ENCODE measurements around the gene PHF14. TPM values are rescaled to one million over a fixed set of nuclear protein-coding genes. Genes with fewer than 3 reads are reported as not detected.

Gene PHF14
- total and polyA plus RNA-seq, 3 donors from 2014 or later: 11.2 to 55.7 (median 48.3) TPM

DNA sequence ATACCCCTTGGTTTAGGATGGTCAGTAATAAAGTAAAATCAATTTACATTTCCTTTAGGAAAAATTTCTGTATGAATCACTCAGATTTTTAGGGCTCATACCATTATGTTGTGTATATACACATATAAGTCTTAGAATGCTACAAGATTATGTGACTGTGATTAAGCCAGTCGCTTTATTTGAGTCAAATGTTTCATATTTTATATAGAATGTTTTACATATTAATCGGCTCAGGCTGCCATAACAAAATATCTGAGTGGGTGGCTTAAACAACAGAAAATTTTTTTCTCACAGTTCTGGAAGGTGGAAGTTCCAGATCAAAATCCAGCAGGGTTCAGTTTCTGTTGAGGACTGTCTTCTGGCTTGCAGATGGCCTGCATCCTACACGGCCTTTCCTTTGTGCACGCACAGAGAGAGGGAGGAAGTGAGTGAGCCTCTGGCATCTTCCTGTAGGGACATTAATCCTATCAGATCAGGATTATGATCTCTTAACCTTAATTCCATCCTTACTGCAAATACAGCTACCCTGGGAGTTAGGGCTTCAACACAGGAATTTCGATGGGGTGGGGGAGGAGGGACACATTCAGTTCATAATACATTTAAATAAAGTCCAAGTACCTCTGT, 198.0 kb downstream of the PHF14 start:
- 78 to 83% methylated on average over 5 of the region's 5 CpGs for WGBS, 2 donors
- no peak for DNase-seq
- Histone ChIP-seq H3K27ac (no peak overlapping the region), H3K4me1 (no peaks in the 10 kb centered on the region), H3K27me3 (no peaks in the 10 kb centered on the region), H3K36me3 (ENCODE audit: low read depth, missing control alignments) (no peaks in the 10 kb centered on the region), H3K4me3 (no peak overlapping the region), H3K9me3 (no peaks in the 10 kb centered on the region)
- no peak for TF ChIP-seq POLR2A (IDR thresholded peaks at IDR 0.05)
- TF ChIP-seq, protein P1, sequence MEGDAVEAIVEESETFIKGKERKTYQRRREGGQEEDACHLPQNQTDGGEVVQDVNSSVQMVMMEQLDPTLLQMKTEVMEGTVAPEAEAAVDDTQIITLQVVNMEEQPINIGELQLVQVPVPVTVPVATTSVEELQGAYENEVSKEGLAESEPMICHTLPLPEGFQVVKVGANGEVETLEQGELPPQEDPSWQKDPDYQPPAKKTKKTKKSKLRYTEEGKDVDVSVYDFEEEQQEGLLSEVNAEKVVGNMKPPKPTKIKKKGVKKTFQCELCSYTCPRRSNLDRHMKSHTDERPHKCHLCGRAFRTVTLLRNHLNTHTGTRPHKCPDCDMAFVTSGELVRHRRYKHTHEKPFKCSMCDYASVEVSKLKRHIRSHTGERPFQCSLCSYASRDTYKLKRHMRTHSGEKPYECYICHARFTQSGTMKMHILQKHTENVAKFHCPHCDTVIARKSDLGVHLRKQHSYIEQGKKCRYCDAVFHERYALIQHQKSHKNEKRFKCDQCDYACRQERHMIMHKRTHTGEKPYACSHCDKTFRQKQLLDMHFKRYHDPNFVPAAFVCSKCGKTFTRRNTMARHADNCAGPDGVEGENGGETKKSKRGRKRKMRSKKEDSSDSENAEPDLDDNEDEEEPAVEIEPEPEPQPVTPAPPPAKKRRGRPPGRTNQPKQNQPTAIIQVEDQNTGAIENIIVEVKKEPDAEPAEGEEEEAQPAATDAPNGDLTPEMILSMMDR (IDR thresholded peaks at IDR 0.05): no peak
- intact Hi-C loops (cut with DNase I; ENCODE audit: low total_unique reads): no loop called here

DNA sequence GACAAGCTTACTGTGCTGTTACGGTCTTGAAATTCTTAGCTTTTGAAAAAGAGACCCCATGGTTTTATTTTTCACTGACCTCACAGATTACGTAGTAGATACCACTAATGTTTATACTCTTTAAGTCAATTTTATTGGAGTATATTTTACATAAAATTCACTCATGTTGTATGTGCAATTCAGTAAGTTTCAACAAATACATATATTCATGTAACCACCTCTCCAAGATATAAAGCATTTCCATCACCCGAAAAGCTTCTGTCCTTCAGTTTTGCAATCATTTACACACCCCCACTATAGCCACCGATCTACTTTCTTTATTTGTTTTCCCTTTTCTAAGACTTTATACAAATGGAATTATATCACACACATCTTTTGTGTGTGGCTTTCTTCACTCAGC, 199.2 kb downstream of the PHF14 start:
- Histone ChIP-seq H3K9me3 (no peaks in the 10 kb centered on the region), H3K27me3 (no peaks in the 10 kb centered on the region), H3K36me3 (ENCODE audit: low read depth, missing control alignments) (no peaks in the 10 kb centered on the region), H3K27ac (no peak overlapping the region), H3K4me1 (no peaks in the 10 kb centered on the region), H3K4me3 (no peak overlapping the region)
- DNase-seq: no peak
- intact Hi-C loops (cut with DNase I; ENCODE audit: low total_unique reads): no loop called here
- TF ChIP-seq, protein P1 (IDR thresholded peaks at IDR 0.05): no peak
- TF ChIP-seq POLR2A (IDR thresholded peaks at IDR 0.05): no peak
- 77 to 90% methylated on average over 4 of the region's 4 CpGs for WGBS, 2 donors

DNA sequence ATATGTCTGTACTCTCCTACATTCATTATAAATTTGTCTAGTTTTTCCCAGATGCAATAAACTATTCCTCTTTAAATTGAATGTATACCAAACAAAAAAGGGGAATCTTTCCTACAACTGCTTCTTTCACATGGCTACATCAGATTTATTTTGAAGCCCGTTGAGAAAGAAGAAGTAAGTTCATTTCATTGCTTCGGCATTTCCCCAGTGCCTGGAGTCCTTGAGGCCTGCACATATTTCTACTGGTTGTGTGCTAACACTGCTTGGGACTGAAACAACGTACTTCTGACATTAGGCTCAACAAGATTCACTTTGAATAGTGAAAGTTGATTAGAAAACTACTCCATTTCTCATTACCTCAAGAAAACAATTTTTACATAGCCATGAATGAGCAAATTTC, 201.7 kb downstream of the PHF14 start:
- no peaks in the 10 kb centered on the region for H3K4me1 ChIP-seq
- no peak overlapping the region for H3K4me3 ChIP-seq
- H3K27me3 ChIP-seq: no peaks in the 10 kb centered on the region
- intact Hi-C loops (cut with DNase I; ENCODE audit: low total_unique reads): no loop called here
- no peaks in the 10 kb centered on the region for H3K9me3 ChIP-seq
- 51 to 66% methylated on average over 3 of the region's 3 CpGs for WGBS, 2 donors
- no peak overlapping the region for H3K27ac ChIP-seq
- TF ChIP-seq POLR2A (IDR thresholded peaks at IDR 0.05): no peak
- TF ChIP-seq, protein P1 (IDR thresholded peaks at IDR 0.05): no peak
- no peaks in the 10 kb centered on the region for H3K36me3 ChIP-seq (ENCODE audit: low read depth, missing control alignments)
- DNase-seq: no peak

DNA sequence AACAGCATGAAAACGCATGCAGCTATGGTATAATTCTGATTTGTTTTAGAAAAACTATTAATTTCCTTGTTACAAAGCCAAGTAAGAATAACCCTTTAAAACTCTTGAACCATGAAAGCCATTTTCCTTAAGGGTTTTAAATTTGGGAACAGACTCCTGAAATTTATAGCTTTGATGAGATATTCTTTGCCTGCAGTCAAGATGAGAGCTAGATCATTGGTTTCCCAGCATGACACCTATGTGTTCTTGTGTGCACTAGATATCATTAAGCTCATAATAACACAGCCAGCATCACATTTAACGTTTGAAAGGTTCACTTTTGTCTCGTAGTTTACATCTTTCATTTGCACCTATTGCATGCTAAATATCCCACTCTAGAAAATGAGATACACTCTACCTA, 202.2 kb downstream of the PHF14 start:
- Histone ChIP-seq H3K27me3 (no peaks in the 10 kb centered on the region), H3K27ac (no peak overlapping the region), H3K36me3 (ENCODE audit: low read depth, missing control alignments) (no peaks in the 10 kb centered on the region), H3K4me1 (no peaks in the 10 kb centered on the region), H3K9me3 (no peaks in the 10 kb centered on the region), H3K4me3 (no peak overlapping the region)
- no peak for TF ChIP-seq POLR2A (IDR thresholded peaks at IDR 0.05)
- TF ChIP-seq, protein P1 (IDR thresholded peaks at IDR 0.05): no peak
- DNase-seq: no peak
- WGBS, 2 donors: 59 to 64% methylated on average over 3 of the region's 3 CpGs
- intact Hi-C loops (cut with DNase I; ENCODE audit: low total_unique reads): no loop called here

DNA sequence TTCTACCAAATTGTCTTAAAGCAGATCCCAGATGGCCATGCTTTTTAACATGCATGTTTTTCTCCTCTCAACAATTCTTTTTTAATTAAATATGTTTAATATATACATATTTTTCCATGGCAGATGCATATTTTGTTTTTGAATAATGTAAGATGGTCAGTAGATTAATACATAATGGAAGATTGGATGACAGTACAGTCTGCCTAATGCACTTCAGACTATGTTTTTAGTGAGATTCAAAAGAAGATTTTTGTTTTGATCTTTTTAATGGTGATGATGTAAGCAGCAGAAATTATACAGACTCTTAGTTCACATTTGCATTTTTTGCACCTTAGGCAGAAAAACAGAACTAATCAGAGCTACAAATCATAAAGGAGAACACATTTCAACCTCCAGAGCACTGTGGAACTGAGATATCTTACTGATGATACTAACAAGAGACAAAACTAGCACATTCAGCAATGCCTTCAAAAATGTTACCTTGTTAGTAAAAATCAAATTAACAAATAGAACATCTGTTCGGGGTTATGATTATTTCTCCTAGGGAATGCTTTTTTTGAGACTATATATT, 203.4 kb downstream of the PHF14 start:
- intact Hi-C loops (cut with DNase I; ENCODE audit: low total_unique reads): no loop called here
- Histone ChIP-seq H3K36me3 (ENCODE audit: low read depth, missing control alignments) (no peaks in the 10 kb centered on the region), H3K4me1 (no peaks in the 10 kb centered on the region), H3K4me3 (no peak overlapping the region), H3K27ac (no peak overlapping the region), H3K9me3 (no peaks in the 10 kb centered on the region), H3K27me3 (no peaks in the 10 kb centered on the region)
- TF ChIP-seq POLR2A (IDR thresholded peaks at IDR 0.05): no peak
- TF ChIP-seq, protein P1 (IDR thresholded peaks at IDR 0.05): no peak
- DNase-seq: no peak
- 68 to 77% methylated on average over 1 of the region's 1 CpG for WGBS, 2 donors
